ENCODE results near the gene DTX4.

- peak; percentile 31 to 78 (median 67); a peak in 5 of 6 replicates for TF ChIP-seq CTCF (IDR thresholded peaks at IDR 0.05 in 2 of 3, conservative IDR thresholded peaks at IDR 0.05 in 1 of 3; ENCODE audit: borderline replicate concordance in 1 of 3, insufficient read depth in 1 of 3, low read depth in 2 of 3, low read length in 2 of 3)
- no peak for TF ChIP-seq POLR2A (IDR thresholded peaks at IDR 0.05; ENCODE audit: borderline replicate concordance, extremely low read depth, insufficient read depth, insufficient read length)
- TF ChIP-seq EZH2 (IDR thresholded peaks at IDR 0.05): no peak
These were observed 10.7 kb downstream of the DTX4 start for GRCh38 chr11:59182457-59183151.

All from HCT116 (cell line).